ENCODE results near the gene CXCL16.
A peak's percentile ranks its signal among the peaks of the same experiment; 100 is the strongest.

The CXCL16 gene

DNA sequence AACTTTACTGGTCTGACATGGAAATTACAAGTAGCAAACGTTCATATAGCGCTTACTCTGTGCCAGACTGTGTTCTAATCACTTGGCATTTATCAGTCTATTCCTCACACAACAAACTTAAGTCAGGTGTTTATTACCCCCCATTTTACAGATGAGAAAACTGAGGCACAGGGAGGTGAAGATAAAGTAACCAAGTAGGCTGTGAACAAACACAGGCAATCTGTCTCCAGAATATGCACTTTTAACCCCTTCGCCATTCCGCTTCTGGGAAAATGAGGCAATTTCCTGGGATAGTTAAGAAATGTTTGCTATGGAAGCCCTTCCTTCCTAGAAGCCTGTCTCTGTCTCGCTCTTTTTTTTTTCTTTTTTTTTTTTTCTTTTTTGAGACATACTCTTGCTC, 12.2 kb upstream of the CXCL16 start:
- DNase-seq: peak; percentile 65 to 92

DNA sequence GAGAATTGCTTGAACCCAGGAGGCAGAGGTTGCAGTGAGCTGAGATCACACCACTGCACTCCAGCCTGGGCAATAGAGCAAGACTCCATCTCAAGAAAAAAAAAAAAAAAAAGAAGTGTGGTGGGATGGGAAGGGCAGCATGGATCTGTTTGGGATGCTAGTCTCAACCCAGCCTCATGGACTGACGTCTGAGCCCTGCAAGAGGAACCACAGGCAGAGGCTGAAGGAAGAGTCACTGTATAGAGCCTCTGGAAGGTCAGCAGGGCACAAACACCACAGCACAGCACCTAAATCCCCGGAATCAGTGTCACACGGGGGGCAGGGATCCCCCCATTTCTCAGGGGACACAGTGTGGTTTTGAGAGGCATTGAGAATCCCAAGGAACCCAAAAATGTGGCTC, 10.9 kb upstream of the CXCL16 start:
- DNase-seq: peak; percentile 41 to 61

DNA sequence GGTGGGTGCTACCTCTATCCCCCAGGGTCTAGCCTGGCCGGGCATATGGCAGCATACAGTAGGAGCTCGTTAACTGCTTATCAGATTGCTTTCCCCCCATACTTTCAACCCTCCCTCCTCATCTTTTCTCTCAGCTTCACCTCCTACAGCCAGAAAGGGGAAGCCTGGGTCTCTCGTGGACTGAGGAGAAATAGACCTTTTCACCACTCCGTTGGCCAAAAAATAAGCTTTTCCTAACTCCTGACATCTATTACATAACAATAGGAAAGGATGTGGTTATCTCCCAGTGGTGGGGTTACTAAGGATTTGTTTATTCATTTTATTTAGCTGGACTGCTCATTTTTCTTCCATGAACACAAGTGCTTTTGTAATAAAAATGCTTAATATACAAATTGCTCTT, 9.0 kb upstream of the CXCL16 start:
- DNase-seq: peak; percentile 64 to 71

DNA sequence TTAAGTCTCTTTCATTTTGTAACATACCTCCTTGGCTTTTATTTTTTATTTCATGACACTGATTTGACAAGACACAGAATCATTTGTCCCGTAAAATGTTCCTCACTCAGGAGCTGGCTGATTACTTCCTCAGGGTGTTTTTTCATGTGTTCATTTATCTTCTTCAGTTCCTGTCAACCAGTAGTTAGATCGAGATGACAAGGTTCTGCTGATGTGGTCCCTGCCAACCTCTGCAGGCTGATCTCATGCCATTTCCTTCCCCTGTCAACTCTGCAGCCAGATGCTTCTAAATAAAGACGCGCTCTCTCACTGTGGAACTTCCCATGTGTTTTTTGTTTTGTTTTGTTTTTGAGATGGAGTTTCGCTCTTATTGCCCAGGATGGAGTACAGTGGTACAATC, 8.1 kb upstream of the CXCL16 start:
- DNase-seq: peak; percentile 87 to 92

DNA sequence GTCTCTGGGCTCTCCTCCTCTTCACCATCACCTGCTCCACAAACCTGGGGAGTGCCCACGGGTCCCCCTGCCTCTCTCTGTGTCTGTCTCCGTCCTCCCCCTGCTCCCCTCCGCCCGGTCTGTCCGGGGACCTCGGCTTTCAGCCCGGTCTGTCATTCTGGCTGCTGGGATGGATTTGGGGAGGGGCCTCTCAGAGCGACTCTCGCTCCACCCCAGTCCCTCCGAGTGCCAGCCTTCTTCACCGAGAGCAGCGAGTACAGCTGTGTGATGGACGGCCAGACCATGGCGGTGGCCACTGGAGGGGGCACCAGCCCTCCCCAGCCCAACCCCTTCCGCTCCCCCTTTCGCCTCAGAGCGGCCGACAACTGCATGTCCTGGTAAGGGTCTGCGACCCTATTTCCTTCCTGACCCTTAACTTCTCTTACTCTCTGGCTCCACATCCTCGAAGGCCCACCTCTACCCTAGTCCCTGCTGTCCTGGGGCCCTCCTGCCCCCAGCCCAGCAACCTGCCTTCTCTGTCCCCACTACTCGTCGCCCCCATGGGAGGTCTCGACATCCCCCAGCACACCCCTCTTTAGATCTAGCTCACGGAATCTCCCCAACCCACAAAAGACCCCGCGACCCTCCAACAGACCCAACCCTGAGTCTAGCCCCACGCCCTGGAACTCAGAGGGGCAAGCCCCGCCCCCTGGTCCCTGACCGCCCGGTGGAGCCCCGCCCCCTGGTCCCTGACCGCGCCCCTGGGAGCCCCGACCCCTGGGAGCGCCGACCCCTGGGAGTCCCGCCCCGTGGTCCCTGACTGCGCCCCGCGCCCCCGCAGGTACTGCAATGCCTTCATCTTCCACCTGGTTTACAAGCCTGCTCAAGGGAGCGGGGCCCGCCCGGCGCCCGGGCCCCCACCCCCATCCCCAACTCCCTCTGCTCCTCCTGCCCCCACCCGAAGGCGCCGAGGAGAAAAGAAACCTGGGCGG, 5.6 kb upstream of the CXCL16 start:
- DNase-seq: no peak

DNA sequence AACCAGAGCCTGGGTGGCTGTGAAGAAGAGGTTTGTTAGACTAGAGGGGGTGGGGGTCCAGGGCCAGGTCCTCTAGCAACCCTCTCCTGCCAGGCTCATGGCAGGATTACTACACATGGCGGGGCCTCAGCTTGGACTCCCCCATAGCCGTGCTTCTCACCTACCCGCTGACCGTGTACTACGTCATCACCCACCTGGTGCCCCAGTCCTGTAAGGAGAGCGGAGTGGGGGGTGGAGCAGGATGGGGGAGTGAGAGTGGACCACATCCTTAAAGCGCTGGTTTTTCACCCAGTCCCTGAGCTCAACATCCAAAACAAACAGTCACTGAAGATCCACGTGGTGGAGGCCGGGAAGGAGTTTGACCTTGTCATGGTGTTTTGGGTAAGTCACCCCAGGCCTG, 4.2 kb upstream of the CXCL16 start:
- DNase-seq: no peak

DNA sequence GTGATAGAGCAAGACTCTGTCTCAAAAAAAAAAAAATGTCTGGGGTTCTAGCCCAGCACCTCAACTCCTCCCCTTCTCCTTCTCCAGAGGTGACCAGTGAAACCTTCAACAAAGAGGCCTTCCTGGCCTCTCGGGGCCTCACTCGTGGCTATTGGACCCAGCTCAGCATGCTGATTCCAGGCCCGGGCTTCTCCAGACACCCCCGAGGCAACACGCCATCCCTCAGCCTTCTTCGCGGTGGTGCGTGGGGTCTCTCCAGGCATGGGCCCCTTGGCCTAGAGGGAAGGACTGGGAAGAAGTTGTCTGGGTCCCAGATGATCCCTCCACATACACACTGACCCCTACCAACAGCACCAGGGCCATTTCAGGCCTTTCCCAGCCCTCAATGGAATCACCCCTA, 3.5 kb upstream of the CXCL16 start:
- DNase-seq: no peak

DNA sequence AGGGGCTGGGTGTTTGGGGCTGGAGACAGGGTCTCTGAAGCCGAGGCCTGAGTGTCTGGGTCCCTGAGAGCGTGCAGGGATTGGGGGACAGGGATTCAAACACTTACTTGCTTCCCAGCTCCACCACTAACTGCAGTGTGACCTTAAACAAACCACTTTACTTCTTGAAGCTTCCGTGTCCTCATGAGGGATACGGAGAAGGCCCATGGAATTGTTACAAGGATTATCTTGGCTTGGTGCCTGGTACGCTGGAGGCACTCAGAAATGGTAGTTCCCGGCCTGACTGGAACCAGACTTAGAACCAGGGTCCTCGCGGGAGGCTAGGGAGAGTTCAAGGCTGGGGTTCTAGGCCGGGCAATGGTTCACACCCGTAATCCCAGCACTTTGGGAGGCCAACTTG, 2.9 kb upstream of the CXCL16 start:
- DNase-seq: no peak

DNA sequence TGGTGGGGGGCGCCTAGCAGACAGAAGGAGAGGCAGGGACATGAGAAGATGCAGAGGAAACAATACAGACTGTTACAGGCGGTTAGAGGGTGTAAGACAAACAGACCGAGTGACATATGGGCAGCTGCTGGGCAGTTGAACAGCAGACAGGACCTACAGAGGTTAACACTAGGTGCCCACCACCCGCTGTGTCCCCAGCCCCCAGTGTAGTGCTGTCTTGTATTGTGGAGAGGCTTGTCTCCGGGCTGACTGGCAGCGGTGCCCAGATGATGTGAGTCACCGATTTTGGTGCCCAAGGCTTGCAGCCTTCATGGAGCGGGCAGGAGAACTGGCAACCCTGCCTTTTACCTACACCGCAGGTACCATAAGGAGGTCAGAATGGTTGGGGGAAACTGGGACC, 2.4 kb upstream of the CXCL16 start:
- no peak for DNase-seq

DNA sequence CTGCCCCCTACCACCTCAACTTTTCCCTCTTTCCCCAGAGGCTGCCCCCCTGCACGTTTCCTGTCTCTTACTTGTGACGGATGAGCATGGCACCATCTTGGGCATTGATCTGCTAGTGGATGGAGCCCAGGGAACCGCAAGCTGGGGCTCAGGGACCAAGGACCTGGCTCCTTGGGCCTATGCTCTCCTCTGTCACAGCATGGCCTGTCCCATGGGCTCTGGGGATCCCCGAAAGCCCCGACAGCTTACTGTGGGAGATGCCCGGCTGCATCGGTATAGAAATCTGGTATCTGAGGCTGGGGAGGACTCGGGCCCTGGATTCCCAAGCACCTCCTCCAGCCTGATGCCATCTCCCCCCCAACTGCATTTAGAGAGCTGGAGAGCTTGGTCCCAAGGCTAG, 1.8 kb upstream of the CXCL16 start:
- no peak for DNase-seq

DNA sequence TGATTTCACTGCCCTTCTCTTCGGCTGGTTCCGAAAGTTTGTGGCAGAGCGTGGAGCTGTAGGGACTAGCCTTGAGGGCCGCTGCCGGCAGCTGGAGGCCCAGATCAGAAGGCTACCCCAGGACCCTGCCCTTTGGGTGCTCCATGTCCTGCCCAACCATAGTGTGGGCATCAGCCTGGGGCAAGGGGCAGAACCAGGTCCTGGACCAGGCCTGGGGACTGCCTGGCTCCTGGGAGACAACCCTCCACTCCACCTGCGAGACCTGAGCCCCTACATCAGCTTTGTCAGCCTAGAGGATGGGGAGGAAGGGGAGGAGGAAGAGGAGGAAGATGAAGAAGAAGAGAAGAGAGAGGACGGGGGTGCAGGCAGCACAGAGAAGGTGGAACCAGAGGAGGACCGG, 856 bp upstream of the CXCL16 start:
- no peak for DNase-seq

DNA sequence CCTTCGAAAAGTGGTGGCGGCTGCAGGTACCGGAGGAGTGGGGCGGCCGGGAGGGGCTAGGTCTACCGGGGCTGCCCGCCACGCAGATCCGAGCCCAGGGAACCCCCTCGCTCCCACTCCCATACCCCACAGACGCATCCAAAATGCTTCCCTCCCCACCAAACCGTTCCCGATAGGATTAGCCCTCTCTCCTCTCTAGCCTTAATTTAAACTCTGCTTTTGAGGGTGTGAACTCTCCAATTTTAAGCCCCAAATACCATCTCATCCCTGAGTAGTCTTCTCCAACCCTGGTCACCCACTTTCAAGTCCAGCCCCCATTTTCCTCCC, 260 bp upstream of the CXCL16 start:
- no peak for DNase-seq

DNA sequence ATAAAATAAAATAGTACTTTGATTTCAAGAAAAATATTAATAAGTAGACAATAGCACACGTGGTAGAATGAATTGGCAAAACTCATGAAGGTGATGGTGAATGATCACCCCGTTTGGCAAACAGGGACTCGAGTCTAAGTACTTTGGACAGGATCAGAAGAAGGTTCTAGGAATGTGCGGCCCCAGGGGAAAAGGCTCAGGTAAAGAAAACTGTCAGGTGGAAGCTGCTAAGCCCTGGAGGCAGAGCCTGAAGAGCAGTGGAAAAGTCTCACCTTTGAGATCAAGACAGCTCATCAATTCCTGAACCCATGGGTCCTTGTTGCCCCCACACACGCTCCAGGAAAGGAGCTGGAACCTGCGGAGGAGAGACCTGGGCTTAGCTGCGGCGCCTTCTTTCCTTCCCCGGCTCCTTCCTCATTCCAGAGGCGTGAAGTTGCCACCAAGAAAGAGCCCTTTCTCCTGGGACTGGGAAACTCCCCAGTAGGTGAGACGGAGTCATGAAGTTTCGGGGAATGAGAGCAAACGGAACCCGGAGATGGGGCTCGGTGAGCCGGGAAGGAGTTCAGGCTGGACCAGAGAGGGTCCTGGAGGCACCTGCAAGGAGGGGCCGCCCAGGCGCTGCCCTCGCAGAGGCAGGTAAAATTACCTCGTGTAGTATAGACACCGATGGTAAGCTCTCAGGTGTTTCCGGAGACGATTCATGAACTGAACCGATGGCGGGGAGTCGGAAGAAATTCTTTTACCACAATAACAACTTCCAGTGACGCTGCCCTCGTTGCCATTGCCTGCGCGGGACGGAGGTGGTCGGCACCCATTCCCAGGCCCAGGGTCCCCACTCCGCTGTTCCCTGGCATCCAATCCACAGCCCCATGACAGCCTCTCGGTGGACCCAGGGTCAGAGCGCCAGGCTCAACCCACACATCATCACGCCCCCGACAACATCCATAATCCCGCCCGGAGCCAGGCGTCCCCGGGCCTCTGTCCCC, 1.3 kb downstream of the CXCL16 start:
- peak in 1 of 2 donors; percentile 39 for DNase-seq

DNA sequence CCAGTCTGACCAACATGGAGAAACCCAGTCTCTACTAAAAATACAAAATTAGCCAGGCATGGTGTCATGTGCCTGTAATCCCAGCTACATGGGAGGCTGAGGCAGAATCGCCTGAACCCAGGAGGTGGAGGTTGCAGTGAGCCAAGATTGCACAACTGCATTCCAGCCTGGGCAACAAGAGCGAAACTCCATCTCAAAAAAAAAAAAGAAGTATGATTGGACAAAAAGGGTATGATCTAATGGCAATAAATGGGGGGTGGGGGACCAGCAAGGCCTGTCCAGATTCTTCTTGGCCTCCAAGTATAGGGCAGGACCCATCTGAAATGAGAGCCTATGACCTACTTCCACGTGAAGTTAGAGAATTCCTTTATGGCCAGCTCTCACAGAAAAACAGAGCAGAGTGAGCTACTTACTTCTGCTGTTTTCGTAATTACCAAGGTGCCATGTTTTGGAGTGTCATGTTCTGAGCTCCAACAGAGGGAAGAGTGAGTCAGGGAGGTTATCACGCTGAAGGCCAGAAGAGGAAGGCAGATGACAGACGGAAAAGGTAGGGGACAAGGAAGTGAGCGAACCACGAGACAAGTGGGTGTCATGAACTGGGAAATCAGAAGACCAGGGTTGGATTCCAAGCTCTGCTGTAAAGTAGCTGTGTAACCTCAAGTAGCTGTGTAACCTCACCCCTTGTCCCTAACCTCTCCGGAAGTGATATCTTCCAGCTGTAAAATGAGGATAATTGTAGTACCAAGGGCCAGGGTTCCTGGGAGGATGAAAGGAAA, 3.7 kb downstream of the CXCL16 start:
- DNase-seq: peak; percentile 94 to 97

DNA sequence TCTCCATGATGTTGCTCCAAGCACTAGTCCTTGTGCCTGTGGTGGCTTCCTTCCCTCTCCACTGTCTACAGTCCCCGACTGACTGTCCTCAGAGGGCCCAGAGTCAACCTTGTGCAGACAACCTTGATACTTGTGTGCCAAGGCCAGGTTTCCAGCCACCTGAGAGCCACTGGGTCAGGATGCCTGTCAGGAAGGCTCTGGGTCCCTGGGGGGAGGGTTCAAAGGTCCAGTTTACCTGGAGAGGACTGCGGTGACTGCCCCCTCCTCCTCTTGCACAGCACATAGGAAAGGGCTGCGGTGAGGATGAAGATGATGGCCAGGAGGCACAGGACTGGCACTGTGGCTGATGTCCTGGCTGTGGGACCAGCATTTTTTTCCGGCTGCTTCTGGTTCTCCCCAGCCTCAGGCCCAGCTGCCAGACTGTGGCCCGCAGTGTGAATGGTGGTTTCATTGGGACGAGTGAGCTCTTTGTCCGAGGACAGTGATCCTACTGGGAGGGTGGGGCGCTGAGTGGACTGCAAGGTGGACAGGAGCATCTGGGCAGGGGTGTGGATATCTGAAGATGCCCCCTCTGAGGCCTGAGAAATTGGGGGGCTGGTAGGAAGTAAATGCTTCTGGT, 4.8 kb downstream of the CXCL16 start:
- no peak for DNase-seq

DNA sequence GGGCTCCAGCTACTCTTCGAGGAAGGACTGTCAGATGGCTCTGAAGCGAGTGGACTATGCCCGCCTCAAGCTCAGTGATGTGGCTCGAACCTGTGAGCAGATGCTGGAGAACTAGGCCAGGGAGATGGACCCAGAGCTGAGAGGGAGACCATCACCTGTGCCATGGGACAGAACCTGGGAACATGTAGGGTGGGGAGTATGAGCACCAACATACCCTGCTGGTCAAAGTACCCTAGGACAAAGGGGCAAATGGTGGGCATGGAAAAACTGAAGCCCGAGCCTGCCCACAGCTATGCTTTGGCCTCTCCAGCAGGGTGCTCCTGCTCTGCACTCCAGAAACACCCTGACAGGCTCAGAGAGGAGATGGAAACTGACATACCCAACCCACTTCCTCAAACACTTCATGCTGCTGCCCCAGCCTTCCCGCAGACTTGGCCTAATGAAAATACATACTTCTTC, 6.6 kb downstream of the CXCL16 start:
- DNase-seq: peak; percentile 92

DNA sequence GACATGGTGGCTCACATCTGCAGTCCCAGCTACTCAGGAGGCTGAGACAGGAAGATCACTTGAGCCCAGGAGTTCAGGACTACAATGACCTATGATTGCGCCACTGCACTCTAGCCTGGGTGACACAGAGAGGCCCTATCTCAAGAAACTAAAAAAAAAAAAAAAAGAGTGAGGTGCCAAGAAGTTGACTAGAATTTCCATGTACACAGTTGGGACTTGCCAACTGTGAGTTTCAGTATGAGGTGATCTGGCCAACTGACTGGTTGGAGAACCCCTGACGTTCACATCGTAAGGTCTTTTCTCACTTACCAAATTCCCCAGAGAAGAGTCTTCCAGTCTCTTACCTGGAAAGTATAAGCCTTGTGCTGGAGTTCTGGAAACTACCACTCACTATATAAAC, 11.6 kb downstream of the CXCL16 start:
- peak in 1 of 2 donors; percentile 32 for DNase-seq

DNA sequence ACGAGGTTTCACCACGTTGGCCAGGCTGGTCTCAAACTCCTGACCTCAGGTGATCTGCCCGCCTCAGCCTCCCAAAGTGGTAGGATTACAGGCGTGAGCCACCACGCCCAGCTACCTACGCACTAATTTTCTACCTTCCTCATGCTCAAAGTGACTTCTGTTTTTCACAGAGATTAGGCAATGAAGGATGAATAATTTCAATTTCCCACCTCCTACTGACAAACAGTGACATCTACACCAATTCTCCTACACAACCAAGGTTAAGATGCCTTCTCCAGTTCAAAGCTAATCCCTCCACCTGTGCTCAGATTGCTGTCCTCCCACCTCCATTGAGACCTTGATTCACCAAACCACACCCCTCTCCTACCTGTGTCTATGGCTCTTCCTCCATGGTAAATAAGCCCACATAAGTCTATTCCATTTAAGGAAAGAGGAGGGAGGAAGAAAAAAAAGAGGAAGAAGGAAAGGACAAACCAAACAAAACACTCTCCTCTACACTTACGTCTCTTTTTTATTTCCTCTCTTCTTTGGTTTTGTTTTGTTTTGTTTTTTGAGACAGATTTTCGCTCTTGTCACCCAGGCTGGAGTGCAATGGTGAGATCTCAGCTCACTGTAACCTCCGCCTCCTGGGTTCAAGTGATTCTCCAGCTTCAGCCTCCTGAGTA, 13.9 kb downstream of the CXCL16 start:
- DNase-seq: peak; percentile 87 to 92

DNA sequence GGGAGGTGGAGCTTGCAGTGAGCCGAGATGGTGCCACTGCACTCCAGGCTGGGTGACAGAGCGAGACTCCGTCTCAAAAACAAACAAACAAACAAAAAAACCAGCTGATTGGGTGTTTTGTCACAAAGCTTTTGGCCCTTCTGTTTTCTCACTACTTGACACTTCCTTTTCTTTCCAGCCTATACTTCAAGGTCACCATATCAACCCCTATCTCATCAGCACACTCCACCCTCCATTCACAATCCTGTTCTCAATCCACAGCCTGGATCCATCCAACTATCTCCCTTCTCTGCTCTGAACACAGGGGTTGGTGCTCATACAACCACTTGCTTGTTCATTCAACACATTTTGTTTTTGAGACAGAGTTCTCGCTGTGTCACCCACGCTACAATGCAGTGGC, 15.1 kb downstream of the CXCL16 start:
- peak; percentile 48 to 50 for DNase-seq

DNA sequence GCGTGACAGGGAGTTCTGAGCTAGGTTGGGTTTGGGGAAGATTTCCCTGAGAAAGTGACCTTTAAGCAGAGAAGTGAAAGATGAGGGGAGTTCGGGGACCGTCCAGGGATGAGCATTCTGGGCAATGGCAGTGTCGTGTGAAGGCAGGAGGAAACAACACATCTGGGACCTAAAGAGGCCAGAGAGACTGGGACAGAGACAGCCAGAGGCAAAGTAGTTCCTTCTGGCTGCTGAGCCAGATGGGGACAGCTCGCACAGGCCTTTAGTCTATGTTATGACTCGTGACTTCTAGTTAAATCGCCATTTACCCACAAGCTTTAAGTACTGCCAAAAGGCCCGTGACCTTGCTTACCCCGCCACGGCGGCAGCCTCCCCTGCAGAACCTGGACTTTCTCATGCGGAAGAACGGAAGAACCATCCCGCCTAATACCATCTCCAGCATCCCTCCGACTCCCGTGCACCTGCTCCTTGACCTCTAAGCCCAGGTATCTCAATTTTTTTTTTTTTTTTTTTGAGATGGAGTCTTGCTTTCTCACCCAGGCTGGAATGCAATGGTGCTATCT, 17.0 kb downstream of the CXCL16 start:
- DNase-seq: peak; percentile 11 to 25

Data from inflammatory macrophage (primary cell).